Right renal pelvis (tissue), 4 donors: ENCODE data around the gene DNAH10. TPM values are rescaled to one million over a fixed set of nuclear protein-coding genes. Genes with fewer than 3 reads are reported as not detected.
A peak's percentile ranks its signal among the peaks of the same experiment; 100 is the strongest.

Experiments
- DNase-seq, 4 donors: peaks; one replicate each; pipeline ENCODE4 v3.0.0-alpha.2; 2013; ENCODE audit warnings: low read depth in 4 of 4, low spot score in 3 of 4, missing footprints in 1 of 4
- polyA plus RNA-seq, 4 donors: library from polyadenylated mRNA; unstranded; fragments of 120-200 nt; gene quantifications; one replicate each; pipeline ENCODE4 v1.2.1, GENCODE V29; 2013; ENCODE audit not compliant: insufficient read length in 4 of 4

DNAH10 gene
- polyA plus RNA-seq, 4 donors = 4.5 to 5.5 (median 4.8) TPM

DNA sequence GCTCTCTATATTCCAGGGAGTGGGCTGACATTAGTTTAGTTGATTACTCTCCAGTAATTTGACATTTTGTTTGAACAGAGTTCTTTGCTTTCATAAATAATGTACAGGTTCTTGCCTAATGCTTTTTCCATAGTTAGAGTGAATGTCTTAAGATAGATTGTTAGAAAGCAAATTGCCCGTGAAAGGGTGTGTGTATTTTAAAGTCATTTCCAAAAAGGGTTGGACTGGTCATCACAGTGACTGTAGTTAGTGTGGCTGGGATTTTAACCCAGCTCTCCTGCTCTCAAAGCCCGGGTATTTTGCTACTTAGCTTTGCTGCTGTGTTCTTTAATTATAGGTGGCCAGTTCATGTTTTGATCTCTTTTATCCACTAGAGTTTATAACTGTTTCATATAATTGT lies 74.2 kb downstream of the DNAH10 start:
- DNase-seq = no peak

DNA sequence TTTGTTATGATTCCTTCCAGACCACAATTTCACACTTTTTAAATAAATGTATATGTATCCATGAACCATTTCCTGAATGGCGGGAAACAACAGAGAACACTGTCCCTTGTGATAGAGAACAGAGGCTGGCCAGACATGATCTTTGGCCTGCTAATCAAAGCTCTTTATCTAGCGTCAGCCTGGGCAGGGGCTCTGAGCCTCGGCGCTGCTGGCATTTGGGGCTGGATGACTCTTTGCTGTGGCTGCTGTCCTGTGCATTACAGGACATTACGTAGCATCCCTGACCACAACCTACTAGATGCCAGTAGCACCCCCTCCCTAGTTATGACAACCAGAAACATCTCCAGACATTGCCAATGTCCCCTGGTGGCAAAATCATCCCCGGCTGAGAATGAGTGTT lies 77.7 kb downstream of the DNAH10 start:
- DNase-seq = no peak

DNA sequence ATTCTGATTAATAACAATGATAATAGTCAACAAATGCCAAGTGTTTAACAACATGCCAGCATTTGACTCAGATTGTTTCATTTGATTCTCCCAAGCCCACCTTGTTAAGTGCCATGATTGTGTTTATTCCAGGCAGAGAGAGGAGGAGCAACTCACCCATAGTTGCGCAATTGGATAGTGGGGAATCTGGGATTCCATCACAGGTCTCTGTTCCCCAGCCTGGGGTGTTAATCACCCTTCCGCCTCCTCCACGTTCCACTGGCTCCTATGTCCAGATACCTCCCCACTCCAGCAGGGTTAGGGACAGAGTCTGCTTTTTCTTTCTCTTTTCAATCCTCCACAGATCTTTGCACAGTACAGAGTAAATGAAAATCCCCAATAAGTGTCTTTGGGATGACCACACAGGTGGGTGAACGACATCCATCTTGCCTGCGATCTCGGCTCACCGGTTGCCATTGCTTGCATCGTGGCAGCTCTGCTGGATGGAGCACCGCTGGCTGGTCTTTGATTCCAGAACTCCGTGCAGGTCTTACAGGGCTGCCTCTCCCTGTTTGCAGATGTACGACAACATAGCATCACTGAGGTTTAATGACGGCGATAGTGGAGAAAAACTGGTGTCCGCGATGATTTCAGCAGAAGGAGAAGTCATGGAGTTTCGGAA lies 78.8 kb downstream of the DNAH10 start:
- no peak for DNase-seq

DNA sequence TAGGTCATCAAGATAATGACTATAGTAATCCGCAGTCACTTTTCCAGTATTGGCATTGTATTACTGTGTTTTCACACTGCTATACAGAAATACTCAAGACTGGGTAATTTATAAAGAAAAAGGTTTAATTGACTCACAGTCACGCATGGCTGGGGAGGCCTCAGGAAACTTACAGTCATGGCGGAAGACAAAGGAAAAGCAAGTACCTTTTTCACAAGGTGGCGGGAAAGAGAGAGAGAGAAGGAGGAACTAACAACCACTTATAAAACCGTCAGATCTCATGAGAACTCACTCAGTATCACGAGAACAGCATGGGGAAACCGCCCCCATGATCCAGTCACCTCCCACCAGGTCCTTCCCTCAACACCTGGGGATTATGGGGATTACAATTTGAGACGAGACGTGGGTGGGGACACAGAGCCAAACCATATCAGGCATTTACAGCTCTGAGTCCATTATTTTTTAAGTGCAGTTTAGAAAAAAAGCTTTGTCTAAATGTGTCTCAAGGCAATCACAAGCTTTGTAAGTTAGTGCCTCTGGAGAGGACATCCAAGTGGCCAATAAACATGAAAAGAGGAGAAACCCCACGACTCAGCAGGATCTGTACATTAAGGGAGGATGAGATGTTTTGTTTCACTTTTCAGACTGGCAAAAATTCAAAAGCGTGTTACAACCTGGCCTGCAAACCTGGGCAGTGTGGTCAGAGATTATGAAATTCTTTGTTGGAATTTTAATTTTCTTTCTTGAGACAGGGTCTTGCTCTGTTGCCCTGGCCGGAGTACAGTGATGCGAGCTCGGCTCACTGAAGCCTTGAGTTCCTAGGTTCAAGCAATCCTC lies 82.0 kb downstream of the DNAH10 start:
- no peak for DNase-seq

DNA sequence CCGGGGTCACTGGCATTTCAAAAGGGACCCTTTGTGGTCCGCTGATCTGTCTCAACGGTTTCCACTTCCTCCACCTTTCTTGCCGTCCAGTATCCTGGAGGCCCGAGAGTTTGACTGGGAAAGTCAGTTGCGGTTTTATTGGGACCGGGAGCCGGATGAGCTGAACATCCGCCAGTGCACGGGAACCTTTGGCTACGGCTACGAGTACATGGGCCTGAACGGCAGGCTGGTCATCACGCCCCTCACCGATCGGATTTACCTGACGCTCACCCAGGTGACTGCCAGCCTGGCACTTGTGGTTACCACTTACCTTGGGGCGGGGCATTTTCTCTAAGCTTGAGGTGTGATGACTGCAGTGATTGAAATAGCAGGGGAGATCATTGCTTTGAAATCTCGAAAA lies 83.8 kb downstream of the DNAH10 start:
- DNase-seq = no peak

DNA sequence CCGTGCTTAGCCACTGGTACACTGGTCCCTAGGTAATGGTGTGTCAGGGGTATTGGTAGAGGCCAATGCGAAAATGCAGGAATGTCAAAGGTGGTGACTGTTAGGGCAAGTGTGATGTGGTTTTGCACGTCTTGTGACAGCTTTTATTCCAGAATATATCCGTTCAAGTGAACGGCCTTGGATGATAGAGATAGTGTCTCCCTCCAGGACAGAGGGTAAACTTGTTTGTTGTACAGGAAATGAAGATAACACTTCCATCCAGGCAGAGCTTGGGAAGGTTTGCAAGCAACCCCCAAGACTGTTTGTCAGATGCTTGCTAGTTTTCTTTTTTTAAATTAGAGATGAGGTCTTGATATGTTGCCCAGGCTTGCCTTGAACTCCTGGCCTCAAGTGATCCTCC lies 84.2 kb downstream of the DNAH10 start:
- DNase-seq = no peak

DNA sequence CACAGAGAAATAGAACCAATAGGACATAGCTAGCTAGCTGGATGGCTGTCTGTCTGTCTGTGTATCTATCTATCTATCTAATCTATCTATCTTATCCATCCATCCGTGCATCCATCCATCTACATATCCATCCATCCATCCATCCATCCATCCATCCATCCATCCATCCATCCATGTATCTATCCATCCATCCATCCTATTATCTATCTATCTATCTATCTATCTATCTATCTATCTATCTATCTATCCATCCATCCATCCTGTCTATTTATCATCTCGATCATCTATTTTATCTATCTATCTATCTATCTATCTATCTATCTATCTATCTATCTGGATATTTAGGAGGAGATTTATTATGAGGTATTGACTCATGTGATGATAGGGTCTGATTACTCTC lies 84.9 kb downstream of the DNAH10 start:
- DNase-seq = no peak

DNA sequence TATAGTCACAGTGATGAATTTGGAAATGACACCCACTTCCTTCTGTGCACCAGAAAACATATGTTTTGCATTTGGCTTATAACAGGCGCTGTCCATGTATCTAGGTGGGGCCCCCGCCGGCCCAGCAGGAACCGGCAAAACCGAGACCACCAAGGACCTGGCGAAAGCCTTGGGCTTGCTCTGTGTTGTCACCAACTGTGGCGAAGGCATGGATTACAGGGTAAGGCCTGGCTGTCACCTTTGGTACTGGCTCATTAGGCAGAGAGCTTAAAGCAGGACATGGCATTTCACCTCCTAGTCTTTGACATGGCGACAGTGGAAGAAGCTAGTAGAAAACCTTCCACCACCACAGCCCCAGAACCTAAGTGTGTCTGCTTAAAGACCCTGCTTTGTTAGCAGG lies 85.8 kb downstream of the DNAH10 start:
- no peak for DNase-seq

DNA sequence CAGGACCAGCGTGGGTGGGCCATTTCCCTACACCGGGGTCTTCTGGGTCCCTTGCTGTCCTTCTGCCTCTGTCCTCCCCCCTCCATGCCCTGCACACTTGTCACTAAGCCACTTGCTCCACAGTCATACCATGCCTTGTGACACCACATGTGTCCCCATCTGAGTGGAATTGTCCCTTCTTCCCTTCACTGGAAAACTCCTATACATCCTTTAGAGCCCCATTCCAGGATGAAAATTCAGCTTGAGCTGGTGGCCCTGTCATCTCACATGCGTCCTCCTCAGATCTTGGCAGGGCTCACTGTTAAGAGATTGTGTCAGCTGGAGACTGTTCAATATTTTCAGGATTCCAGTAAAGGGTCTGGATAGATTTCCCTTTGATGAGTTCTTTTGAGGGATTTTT lies 87.4 kb downstream of the DNAH10 start:
- no peak for DNase-seq

DNA sequence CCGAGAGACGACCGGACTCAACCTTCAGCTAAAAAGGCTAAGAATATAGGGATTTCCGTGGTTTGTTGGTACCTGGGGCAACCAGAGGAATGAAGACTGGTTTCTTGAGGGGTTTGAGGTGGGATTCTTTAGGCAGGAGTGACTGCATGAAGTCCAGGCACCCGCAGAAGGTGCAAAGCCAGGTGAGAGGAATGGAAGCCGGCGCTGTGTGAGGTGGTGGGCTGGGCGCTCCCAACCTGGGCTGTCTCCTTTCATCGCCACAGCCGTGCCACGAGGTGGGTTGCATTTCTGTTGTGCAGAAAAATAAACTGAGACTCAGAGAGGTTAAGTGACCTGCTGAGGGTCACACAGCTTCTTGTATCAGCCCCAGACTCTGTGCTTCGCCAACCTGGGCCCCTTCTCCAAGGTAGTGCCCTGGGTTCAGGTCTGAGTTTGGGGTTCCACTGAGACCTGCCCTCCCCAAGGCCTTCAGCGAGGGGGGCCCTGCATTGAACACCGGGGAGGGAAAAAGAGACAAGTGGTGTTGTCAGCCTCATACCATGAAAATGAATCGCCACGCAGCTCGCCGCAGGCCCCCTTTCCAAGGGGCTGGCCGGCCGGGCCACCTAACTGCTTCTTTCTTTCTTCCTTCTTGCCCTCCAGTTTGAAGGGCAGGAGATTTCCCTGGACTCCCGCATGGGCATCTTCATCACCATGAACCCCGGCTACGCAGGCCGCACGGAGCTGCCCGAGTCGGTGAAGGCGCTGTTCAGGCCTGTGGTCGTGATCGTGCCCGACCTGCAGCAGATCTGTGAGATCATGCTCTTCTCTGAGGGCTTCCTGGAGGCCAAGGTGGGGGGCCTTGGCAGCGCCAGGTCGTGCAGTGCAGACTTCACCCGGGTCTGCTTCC lies 88.4 kb downstream of the DNAH10 start:
- DNase-seq = no peak

DNA sequence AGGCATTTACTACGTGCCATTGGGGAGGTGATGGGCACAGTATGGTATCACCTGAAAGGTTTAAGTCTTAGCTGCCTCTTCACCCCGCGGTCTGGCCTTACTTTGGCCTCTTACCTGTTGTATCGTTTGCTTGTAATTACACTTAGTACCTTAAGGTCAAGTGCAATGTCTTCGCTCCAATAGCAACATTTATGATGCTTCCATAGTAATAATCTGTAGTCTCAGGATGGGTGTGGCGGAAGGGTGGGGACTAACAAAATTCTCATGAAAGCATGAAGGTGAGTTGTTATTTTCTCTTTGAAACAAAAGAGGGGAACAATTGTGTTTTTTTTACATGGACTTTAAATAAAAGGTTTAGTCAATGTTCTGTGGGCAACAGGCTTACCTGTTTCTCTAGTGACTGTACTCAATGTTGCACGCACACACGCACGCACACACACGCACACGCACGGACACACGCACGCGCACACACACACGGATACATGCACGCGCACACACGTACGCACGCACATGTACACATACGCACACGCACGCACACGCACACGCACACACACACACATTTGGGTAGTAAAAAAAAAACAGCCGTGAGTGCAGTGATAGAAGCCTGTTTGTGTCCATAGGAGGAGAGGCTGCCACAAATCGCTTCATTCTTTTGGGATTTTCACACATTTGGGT lies 91.4 kb downstream of the DNAH10 start:
- peak in 1 of 4 donors; percentile 5 for DNase-seq

DNA sequence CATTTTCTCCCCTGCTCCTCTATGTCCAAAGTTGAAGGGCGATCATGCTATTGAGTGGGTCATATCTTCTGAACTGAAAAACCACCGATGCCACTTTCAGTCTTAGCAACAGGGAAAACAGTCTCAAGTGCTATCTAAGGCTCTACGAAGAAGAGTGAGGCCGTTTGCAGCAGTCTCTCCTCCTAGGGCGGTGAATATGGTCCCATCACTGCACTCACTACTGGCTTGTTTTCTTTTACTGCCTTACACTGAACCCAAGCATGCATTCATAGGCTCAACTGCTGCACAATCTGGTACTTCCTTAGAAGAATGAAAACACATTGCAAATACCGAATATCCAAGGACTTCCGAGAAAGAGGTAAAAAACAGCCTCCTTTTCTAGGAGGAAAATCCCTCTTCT lies 92.1 kb downstream of the DNAH10 start:
- no peak for DNase-seq

DNA sequence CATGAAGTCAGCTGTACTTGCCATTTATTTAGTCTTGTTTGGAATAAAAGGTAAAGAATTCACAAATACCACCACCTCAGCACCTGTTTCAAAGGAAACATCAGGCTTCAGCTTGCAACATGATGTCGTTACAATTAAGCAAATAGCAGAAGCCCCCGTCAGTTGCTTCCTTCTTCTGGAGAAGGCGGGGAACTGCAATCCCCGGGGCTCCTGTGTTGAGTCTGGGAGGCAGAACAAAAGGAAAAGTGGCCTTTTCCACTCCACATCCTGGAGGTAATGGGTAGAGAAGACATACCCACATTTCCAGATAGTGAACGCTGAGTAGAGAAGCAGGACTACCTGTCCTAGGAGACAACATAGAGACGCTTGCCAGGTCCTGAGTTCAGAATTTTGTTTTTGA lies 92.8 kb downstream of the DNAH10 start:
- no peak for DNase-seq

DNA sequence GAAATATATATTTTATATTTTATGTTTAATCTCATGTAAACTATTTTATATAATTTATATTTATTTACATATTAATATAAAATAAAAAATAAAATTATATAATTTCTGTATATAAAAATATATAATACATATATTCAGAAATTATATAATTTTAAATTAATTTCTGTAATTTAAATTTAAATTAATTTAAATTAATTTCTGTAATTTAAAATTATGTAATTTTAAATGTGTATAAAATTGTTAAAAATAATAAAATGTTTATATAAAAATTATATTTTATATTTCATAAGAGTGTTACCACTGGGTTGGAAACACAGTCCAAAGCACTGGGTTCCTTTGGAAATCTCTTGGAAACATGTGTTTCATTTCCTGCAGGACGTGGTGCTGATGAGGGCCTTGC lies 94.6 kb downstream of the DNAH10 start:
- no peak for DNase-seq

DNA sequence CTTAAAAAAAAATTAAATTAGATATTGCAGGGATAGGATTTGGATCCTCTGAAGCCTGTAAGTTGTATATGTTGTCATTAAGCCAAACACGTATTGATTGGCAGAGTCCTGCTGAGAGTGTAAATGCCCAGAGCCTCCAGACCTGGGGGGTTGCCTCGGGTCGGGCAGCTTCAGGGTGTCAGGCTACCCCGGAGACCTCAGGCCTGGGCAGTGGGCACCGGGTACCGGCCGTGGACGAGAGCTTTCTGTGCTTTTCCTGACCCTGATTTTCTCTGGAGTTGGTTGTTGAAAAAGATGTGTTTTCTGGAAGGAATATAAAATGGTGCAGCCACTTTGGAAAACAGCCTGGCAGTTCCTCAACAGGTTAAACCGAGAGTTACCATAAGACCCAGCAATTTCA lies 96.1 kb downstream of the DNAH10 start:
- no peak for DNase-seq

DNA sequence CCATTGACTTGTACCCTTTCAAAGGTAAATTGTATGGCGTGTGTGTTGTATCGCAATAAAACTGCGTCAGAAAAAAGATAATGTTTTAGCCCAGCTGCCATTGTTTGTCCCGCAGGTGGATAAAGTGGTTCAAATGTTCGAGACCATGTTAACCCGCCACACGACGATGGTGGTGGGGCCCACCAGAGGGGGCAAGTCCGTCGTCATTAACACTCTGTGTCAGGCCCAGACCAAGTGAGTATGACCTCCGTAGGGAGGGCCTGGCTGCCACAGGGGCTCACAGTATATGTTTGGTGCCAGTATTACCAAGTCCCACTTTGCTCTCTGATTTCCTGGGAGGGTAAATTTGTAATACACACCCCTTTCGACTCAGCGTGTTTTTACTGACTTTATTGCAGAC lies 96.9 kb downstream of the DNAH10 start:
- no peak for DNase-seq

DNA sequence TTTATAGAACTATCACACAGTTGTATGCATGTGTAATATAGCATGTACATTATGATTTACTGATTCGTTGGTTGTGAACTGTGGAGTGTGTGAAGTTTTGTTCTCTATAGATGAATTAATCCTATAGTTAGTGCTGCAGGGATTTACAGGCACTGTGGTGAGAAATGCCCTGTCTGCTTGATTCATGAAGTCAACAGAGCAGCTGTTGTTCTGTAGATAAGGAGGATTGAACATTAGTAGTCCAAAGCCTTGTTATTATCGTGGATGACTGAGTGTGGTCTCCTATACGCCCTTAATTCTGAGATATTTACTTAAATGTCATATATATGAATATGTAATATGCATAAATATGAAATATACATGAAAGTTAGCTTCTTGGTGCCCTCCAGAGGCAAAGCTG lies 98.3 kb downstream of the DNAH10 start:
- DNase-seq = no peak

DNA sequence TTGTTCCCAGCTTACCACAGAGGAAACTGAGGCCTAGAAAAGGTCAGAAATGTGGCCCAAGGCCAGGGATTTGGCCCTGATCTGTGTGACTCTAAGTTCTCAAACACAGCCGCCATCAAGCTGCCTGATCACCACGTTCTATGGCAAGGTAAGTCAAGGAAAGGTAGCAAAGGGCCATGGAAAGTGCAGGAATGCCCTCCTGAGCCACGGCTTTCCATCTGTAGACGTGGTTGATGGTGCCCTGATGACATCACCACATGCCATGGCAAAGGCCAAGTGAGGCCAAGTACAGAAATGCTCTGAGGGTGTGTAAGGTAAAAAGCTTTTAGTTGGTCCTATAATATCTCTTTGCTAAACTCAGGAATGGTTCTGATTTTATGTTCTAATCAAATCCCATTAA lies 99.3 kb downstream of the DNAH10 start:
- no peak for DNase-seq

DNA sequence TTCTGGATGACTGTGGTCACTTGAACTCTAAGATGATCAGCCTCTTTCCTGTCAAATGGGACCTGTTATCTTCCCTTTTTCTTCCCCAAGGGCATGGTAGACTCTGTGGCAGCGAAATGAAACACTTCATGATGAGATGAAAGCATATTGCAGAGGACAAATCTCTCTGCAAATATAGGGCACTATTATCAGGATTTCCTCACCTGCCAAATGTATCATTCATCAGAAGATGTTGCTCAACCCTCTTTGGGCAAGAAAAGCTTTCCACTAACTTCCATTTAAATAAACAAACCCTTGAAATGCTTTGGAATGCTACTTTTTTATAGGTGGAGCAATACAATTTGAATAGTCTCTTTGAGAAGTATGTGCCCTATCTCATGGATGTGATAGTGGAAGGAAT lies 105.0 kb downstream of the DNAH10 start:
- DNase-seq = no peak

DNA sequence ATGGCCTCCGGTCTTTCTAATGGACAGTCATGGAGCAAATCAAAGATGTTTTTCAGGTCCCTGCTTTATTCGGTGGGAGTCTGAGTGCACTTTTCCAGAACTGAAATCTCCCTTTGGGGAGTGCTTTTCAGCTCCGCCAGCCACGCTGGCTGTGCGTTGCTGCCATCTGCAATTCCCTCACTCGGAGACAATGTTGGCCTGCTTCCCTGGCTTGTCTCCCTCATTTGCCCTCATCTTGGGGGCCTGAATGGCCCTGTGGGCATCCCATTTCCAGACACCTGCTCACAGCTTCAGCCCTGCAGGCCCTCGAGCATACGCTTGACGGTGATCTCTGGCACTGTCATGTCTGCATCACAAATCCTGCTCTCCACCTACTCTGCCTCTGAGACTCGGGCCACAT lies 106.7 kb downstream of the DNAH10 start:
- DNase-seq = no peak

DNA sequence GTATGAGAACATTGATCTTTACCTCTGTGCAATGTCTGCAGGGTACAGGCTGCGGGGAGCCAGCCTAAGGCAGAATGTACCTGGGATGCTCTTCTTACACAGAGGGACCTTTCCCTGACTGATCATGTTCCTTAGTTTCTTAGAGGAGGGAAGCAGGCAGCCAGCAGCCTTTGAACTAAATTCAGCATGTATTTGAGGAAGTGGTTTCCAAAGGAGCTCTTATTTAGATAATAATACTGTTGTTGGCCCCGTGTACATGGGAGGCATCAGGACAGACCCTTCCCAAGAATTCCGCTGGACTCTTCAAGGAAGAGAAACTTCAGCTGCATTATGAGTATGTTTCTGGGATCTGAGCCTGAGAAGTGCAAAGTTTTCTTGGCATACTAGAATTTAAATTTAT lies 111.7 kb downstream of the DNAH10 start:
- no peak for DNase-seq
